Stimulated activated naive CD8-positive, alpha-beta T cell treated with anti-CD3 and anti-CD28 coated beads, Interleukin-15, amount 100 ng/mL, for 72 hours (primary cell): Measurements from ENCODE around the gene SECISBP2.

Experiments used
- ATAC-seq: fragments of 150-1000 bp; cut with Tn5 transposase; 2 replicates; pipeline ENCODE4 v1.10.0; 2021; ENCODE audit warnings: mild to moderate bottlenecking, moderate library complexity
- DNase-seq, 2 donors: peaks; one replicate each; pipeline ENCODE4 v3.0.0; 2021 to 2022
- H3K27ac Mint-ChIP-seq, 2 donors: one replicate each; pipeline ENCODE4 v1.8.0; 2022; ENCODE audit warnings: mild to moderate bottlenecking in 2 of 2, mixed read lengths in 2 of 2, moderate library complexity in 2 of 2
- H3K27me3 Mint-ChIP-seq: one replicate; pipeline ENCODE4 v1.8.0; 2022; ENCODE audit warnings: mixed read lengths
- H3K4me1 Mint-ChIP-seq: one replicate; pipeline ENCODE4 v1.8.0; 2022; ENCODE audit warnings: mild to moderate bottlenecking, mixed read lengths
- H3K4me3 Mint-ChIP-seq, 2 donors: one replicate each; pipeline ENCODE4 v1.8.0; 2022; ENCODE audit warnings: mild to moderate bottlenecking in 2 of 2, mixed read lengths in 2 of 2, moderate library complexity in 1 of 2
- H3K9me3 Mint-ChIP-seq, 2 donors: one replicate each; pipeline ENCODE4 v1.8.0; 2022; ENCODE audit warnings: mixed read lengths in 2 of 2

The SECISBP2 gene

DNA sequence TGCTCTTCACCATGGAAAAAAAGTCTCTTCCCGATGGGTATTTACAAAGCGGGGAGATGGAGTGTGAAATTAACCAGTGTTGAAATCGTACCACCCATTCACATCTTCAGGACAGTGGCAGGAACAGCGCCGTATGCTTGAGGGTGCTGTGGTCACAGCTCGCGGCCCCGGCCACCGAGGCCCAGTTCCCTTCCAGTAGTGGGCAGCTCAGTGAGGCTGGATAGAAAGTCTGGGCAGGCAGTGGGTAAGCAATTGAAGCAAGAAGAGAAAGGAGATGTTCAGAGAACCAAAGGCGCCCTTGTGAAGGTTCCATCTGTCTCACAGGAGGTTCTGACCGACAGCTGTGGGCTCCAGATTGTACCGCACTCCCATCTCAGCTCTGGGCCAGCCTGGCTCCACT, 59.1 kb downstream of the SECISBP2 start:
- Mint-ChIP-seq H3K27me3 (no peaks in the 10 kb centered on the region), H3K27ac (peak overlapping the region; percentile 73 to 91), H3K9me3 (no peaks in the 10 kb centered on the region), H3K4me3 (no peak overlapping the region), H3K4me1 (peaks cover 99% of the 10 kb centered on the region)
- DNase-seq, result no peak
- no peak for ATAC-seq

DNA sequence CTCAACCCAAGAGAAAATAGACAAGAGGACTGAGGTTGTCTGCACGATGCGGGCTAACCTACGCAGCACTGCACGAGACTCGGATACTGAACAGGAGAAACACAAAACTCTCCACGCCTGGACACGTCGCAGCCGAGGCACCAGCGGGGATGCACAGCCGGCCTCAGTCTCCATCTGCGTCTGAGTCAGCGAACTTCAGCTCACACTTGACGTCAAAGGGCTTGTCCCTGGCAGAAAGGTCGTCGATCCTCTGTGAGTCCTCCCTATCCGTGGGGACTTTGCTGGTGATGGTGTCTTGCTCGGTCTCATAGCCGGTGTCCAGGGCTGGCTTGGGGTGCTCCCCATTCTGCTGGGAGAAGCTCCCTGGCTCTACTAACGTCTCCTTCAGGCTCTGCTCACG, 60.2 kb downstream of the SECISBP2 start:
- Mint-ChIP-seq H3K9me3 (no peaks in the 10 kb centered on the region), H3K4me3 (no peak overlapping the region), H3K27ac (peak overlapping the region; percentile 65 to 85), H3K4me1 (peaks cover 99% of the 10 kb centered on the region), H3K27me3 (no peaks in the 10 kb centered on the region)
- no peak for ATAC-seq
- DNase-seq, result no peak

DNA sequence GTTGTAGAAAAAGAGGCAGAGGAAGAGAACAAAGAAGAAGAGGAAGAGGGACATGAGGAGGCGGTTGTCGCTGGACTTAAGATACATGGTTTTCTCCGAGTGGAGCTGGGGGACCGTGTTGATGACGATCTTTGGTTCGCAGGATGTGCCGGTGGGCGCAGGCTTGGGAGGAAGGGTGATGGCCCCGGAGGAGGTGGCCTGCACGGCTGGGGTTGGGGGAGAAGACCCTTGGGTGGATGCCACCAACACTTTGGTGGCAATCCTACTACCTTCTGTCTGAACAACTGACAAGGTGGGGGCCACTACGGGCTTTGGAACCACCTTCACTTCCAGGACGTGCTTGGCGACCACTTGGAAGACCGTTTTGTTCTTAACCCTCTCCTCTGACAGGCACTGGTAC, 60.7 kb downstream of the SECISBP2 start:
- Mint-ChIP-seq H3K27ac (peak overlapping the region; percentile 65 to 85), H3K9me3 (no peaks in the 10 kb centered on the region), H3K4me3 (no peak overlapping the region), H3K4me1 (peaks cover 99% of the 10 kb centered on the region), H3K27me3 (no peaks in the 10 kb centered on the region)
- ATAC-seq, result no peak
- DNase-seq, result no peak

DNA sequence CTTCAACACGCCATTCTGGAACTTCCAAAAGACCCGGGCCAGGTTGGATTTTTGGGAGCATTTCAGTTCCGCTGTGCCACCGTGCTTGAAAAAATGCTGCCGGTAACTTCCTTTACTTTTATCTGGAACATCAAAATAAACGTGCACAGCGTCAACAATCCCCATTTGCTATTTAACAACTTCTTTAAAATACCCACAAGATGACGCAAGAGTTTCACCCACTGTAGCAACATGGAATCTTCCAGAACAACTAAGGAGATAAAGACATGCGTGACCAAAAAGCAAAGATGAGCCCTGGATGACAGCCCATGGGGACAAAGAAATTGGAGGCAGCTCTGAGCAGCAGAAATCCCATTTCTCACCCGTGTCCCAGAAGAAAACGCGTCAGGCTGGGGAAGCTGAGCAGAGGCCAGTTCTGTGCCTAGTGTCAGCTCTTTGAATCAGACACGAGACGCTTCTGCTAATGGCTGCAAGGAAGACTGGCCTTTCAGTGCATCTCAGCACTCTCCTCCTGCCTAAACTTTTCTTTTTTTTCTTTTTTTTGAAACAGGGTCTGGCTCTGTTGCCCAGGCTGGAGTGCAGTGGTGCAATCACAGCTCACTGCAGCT, 61.3 kb downstream of the SECISBP2 start:
- peak overlapping the region; percentile 85 to 90 for H3K27ac Mint-ChIP-seq
- H3K4me3 Mint-ChIP-seq, result no peak overlapping the region
- ATAC-seq (no peak), DNase-seq (no peak)
- H3K27me3 Mint-ChIP-seq, result no peaks in the 10 kb centered on the region
- peaks cover 99% of the 10 kb centered on the region for H3K4me1 Mint-ChIP-seq
- no peaks in the 10 kb centered on the region for H3K9me3 Mint-ChIP-seq

DNA sequence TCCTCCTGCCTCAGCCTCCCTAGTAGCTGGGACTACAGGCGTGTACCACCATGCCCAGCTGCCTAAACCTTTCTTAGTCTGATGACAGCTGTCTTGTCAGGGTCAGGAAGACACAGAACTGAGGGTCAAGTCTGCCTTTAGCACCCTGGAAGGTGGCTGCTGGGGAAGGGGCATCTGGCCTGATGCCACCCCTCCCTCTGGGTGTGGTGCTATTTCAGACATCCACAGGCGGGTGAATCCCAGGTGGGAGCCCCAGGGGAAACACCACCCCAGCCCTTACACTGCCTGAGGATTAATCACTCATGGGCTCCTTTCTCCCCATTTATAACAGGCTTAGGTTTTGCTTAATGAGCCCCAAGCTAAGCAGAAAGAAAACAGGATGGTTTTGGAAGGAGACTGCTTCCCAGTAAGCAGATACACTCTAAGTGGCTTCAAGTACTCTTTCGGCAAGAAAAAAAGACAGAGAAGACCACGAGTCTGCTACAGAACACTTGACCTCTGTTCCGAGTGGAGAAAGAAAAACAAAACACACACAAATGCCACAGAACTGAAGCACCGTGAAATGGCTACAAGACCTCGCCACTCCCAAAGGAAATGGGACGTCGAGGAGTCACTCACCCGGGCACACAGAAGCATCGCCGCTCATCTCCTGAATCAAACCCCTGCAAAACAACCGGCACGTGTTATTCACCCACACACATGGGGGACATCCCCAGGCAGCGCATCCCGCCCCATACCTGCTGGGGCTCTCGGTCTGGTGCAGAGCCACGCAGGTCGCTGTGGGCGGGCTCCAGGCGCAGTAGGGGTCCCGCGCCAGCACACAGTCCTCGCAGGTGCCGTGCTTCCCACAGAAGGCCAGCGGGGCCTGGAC, 62.4 kb downstream of the SECISBP2 start:
- Mint-ChIP-seq H3K4me3 (no peak overlapping the region), H3K27me3 (no peaks in the 10 kb centered on the region), H3K27ac (peak overlapping the region; percentile 85 to 90), H3K9me3 (no peaks in the 10 kb centered on the region), H3K4me1 (peaks cover 100% of the 10 kb centered on the region)
- DNase-seq (no peak), ATAC-seq (no peak)

DNA sequence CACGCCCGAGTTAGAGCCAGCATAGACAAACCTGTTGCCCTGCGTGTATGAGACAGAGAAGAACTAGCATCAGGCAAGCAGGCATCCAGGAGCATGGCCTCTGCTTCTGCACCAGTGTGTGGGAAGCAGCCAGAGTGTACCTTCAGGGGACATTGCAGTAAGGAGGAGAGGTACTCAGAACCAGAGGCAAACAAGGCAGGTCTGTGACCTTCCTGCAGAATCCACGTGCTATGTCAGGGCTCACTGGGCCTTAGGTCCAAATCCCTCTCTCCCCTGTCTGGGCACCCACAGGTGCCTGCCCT, 63.0 kb downstream of the SECISBP2 start:
- Mint-ChIP-seq H3K27me3 (no peaks in the 10 kb centered on the region), H3K4me1 (peaks cover 100% of the 10 kb centered on the region), H3K9me3 (no peaks in the 10 kb centered on the region), H3K4me3 (no peak overlapping the region), H3K27ac (peak overlapping the region; percentile 2 to 52)
- ATAC-seq (no peak), DNase-seq (no peak)

DNA sequence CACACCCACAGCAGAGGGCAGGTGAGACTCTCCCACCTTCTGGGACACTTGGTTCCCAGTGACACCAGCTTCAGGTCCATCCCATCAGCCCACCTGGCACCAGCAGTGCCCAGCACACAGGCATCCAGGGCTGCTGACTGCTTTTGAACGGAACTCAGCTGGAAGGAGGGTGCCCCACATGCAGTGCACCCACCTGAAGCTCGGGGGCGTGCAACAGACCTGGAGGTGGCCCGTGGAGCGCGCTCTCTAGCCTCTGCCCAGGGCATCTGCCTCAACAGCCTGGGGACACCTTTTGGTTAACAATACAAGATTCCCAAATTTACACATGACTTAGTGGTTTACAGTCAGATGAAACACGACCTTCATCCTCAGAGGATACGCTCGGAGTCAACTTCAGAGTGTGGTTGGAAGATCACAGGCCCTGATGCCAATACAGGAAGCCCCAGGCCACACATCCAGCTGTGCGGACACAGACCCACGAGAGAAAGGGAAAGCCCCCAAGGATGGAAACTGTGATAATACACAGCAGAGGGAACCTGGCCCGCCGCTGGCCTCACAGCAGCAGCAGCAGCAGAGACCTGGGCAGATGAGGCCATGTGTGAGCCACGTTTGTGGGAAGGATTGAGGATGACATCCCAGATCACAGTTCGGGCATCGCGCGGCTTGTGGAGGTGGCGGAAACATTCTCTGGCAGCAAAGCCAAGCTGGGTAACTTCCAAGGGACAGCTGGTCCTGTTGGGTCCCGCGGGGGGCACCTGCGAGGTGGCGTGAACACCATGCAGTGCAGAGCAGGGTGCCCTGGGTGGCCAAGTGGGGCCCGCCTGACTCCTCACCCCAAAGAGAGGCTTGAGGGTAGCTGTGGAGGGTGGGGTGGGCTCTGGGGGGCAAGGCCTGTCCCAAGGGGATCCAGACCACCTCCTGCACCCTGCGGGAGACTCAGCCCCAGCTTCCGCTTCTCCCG, 64.0 kb downstream of the SECISBP2 start:
- H3K27me3 Mint-ChIP-seq, result no peaks in the 10 kb centered on the region
- ATAC-seq (peak; percentile 83), DNase-seq (peak in 1 of 2 donors; percentile 62)
- peaks cover 94% of the 10 kb centered on the region for H3K4me1 Mint-ChIP-seq
- H3K9me3 Mint-ChIP-seq, result no peaks in the 10 kb centered on the region
- H3K4me3 Mint-ChIP-seq, result peak overlapping the region in 1 of 2 donors; percentile 17
- peak overlapping the region; percentile 81 to 97 for H3K27ac Mint-ChIP-seq

DNA sequence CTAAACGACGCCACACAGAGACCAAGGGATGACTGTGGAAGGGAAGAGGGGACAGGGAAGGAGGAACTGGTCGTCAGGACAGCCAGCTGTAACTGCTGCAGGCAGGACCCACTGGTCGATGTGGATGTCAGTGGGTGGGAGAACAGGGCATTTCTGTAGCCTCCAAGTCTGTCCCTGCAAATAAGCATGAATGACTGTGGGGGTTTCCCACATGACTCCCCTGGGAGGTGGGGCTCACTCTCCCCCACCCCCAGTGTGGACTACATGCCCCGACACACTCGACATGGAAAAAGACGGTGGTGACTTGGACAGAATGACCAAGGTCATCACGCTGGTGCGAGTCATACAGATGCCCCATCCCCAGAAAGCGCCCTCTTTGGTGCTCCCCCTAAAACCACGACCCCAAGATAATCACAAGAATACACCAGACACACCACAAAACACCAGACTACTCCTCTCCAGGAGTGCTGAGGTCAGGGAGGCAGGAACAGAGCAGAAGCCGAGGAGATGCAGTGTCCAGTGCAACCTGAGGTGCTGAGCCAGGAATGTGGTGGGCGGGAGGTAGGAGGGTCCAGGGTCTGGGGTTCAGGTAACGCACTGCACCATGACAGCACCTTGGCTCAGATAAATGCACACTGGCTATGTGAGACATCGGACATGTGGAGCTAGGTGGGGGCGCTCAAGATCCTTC, 64.9 kb downstream of the SECISBP2 start:
- Mint-ChIP-seq H3K4me1 (peaks cover 89% of the 10 kb centered on the region), H3K9me3 (no peaks in the 10 kb centered on the region), H3K27me3 (no peaks in the 10 kb centered on the region), H3K4me3 (peak overlapping the region; percentile 2 to 16), H3K27ac (peak overlapping the region; percentile 81 to 97)
- ATAC-seq, result no peak
- no peak for DNase-seq

DNA sequence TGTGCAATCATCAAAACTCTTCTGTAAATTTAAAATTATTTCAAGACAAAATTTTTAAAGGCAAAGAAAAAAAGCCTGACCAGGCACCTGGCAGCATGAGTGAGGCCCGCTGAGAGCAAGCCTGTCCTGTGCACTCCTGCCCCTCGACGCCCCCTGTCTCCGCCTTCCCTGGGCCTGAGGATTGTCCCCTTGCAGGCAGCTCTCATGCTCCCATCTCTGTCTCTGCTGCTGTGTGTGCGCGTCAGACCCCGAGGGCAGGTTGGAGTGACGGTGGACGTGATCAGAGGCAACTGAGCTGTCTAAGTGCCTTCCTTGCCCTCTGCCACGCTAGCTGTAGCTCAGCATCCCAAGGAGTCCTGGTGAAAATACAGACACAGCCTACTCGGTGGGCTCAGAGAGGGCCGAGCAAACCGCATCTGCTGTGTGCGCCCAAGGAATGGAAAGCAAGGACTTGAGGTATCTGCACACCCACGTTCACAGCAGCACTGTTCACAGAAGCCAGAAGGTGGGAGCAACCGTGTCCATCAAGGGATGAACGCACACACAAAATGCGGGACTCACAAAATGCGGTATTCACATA, 65.5 kb downstream of the SECISBP2 start:
- DNase-seq (no peak), ATAC-seq (no peak)
- H3K4me1 Mint-ChIP-seq, result peaks cover 88% of the 10 kb centered on the region
- no peaks in the 10 kb centered on the region for H3K9me3 Mint-ChIP-seq
- H3K4me3 Mint-ChIP-seq, result peak overlapping the region in 1 of 2 donors; percentile 44
- peak overlapping the region; percentile 53 to 97 for H3K27ac Mint-ChIP-seq
- H3K27me3 Mint-ChIP-seq, result no peaks in the 10 kb centered on the region

DNA sequence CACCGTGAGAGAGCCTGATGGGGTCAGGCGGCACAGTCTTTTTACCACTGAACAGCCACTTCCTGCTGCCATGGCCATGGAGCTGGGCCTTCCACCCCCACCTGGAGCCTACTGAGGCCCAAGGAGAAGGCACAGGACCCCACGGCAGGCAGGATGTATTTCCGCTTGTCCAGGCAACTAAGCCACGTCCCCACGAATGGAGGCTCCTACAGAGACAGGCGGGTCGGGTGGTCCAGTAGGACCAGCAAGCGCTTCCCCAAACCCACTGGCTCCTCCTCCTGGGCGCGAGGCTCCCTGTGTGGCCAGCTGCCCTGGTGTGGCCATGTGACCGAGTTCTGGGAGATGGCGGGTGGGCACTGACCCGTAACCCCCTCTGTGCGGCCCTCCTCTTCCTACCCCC, 66.5 kb downstream of the SECISBP2 start:
- DNase-seq (no peak), ATAC-seq (no peak)
- Mint-ChIP-seq H3K27me3 (no peaks in the 10 kb centered on the region), H3K4me1 (peaks cover 83% of the 10 kb centered on the region), H3K27ac (peak overlapping the region; percentile 88 to 97), H3K4me3 (peak overlapping the region in 1 of 2 donors; percentile 24), H3K9me3 (no peaks in the 10 kb centered on the region)

DNA sequence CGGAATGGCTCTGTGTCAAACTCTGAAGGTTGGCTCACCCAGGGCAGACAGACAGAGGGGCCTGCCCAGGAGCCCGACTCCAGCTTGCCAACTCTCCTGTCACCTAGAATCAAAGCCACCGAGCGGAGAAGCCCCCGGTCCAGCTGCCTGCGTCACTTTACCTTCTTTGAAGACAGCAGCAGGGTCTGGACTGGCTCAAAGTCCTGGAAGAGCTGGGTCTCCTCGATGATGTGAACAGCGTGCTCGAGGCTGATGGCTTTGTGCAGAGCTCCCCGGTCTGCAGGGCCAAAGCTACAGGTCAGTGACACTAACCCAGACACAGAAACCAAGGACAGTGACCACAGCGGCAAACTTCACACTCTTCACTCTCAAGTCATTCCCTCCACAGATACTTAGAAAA, 67.9 kb downstream of the SECISBP2 start:
- no peaks in the 10 kb centered on the region for H3K9me3 Mint-ChIP-seq
- DNase-seq (no peak), ATAC-seq (no peak)
- H3K27ac Mint-ChIP-seq, result peak overlapping the region; percentile 55 to 57
- H3K27me3 Mint-ChIP-seq, result no peaks in the 10 kb centered on the region
- H3K4me3 Mint-ChIP-seq, result peak overlapping the region in 1 of 2 donors; percentile 21
- H3K4me1 Mint-ChIP-seq, result peaks cover 79% of the 10 kb centered on the region

DNA sequence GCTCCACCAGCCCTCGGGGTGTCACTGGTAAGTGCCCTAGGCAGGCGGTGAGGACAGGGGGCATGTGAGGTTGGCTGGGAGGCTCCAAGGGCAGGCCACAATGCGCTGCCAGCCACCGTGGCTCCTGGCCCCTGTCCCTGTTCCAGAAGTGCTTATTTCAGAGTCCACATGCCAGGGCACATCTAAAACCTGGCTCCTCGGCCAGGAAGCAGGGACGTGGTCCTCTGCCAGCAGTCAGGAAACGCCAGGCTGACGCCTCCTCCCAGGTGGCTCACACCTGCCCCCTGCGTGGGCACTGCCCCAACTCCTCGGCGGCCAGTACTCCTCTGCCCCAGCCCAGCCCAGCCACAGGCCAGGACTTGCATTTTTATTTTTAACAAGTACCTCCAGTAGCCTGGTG, 68.5 kb downstream of the SECISBP2 start:
- Mint-ChIP-seq H3K9me3 (no peaks in the 10 kb centered on the region), H3K4me3 (no peak overlapping the region), H3K27me3 (no peaks in the 10 kb centered on the region), H3K4me1 (peaks cover 79% of the 10 kb centered on the region), H3K27ac (peak overlapping the region; percentile 55 to 57)
- DNase-seq (no peak), ATAC-seq (no peak)

DNA sequence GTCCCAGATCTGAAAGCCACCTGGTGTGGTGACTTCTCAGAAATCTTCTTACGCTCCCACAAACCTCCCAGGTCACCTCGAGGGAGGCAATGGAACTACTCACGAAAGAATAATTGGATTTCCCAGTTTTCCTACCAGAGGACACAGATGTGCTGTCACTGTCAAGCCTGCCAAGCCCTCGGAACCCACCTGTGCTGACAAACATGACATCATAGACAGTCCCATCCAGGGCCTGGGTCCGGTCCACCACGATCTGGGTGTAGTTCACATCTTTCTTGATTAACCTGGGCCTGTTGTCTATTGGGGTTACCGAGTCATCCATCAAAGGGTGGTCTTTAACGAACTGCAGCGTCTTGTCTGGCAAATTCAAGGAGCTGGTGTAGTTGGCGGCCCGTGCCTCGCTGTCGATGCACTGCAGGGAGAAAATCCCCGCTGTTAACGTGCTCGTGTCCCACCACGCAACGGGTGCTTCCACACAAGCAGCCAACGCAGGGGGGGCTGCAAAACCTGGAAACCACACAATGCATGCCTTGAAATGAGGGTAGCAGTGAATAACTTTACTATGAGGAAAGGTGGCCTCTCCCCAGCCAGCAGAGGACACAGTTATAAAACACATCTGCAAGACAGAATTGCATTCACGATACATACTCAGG, 69.0 kb downstream of the SECISBP2 start:
- DNase-seq, result no peak
- H3K4me1 Mint-ChIP-seq, result peaks cover 79% of the 10 kb centered on the region
- H3K27me3 Mint-ChIP-seq, result no peaks in the 10 kb centered on the region
- no peaks in the 10 kb centered on the region for H3K9me3 Mint-ChIP-seq
- H3K27ac Mint-ChIP-seq, result peak overlapping the region; percentile 55 to 57
- ATAC-seq, result no peak
- no peak overlapping the region for H3K4me3 Mint-ChIP-seq

DNA sequence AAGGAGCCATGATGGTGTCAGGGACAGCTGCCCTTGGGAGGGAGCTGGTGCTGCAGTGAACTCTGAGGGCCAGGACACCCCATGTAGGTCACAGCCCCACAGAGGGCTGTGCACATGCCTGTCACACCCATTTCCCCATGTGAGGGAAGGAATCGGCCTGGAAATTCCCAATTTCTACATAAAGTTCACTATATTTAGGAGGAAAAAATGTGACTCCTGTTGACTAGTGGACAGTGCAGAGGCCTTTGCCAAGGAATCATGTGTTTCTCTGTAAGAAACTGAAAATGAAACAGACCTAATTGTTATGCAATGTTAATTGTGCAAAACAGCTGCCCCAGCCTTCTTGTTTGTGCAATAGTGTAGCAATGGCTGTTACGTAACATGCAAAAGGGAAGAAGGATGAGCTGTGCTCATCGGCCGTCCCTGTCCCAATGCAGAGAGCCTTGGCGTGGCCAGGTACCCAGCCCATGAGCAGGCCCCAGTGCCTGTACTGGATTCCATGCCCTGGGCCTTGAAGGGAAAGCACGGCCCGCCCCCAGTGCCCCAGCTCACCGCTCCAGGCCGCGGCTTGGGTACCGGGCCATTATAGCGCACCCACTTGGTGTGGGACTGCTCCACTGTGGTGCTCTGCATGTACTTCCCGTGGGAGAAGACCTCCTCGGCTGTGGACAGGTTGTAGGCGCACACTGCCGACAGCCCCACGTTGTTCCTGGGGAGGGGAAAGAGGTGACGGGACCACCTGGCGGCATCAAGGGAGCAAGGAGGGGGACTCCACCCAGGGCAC, 70.0 kb downstream of the SECISBP2 start:
- no peak for DNase-seq
- Mint-ChIP-seq H3K9me3 (no peaks in the 10 kb centered on the region), H3K27me3 (no peaks in the 10 kb centered on the region), H3K4me3 (no peak overlapping the region), H3K4me1 (peaks cover 73% of the 10 kb centered on the region), H3K27ac (peak overlapping the region; percentile 42 to 57)
- peak; percentile 10 for ATAC-seq
